HFF-Myc (cell line): ENCODE results near the gene PDXK.

Experiments used
- DNase-seq: peaks from one replicate; pipeline ENCODE4 v3.0.0-alpha.2; 2011; ENCODE audit warnings: low read depth; ENCODE audit errors: extremely low read depth
- H3K4me3 ChIP-seq: replicated peaks from 2 replicates; pipeline ENCODE4 v1.5.1; 2011; ENCODE audit warnings: low read depth, mild to moderate bottlenecking, control low read depth, low read length
- CTCF ChIP-seq: IDR thresholded peaks from 2 replicates; pipeline ENCODE4 v1.5.1; 2012; ENCODE audit warnings: mild to moderate bottlenecking, low read depth, low read length, control low read depth; ENCODE audit errors: missing control alignments

Gene PDXK

GRCh38 chr21:43808367-43808766 lies 89.4 kb downstream of the PDXK start:
- TF ChIP-seq CTCF, result no peak
- DNase-seq, result no peak
- no peak overlapping the region for H3K4me3 ChIP-seq

GRCh38 chr21:43808832-43809251 lies 89.9 kb downstream of the PDXK start:
- no peak for TF ChIP-seq CTCF
- DNase-seq, result no peak
- H3K4me3 ChIP-seq, result no peak overlapping the region

- no peak for TF ChIP-seq CTCF
- DNase-seq, result no peak
- no peak overlapping the region for H3K4me3 ChIP-seq
These were observed 90.4 kb downstream of the PDXK start for GRCh38 chr21:43809346-43809799.

DNA sequence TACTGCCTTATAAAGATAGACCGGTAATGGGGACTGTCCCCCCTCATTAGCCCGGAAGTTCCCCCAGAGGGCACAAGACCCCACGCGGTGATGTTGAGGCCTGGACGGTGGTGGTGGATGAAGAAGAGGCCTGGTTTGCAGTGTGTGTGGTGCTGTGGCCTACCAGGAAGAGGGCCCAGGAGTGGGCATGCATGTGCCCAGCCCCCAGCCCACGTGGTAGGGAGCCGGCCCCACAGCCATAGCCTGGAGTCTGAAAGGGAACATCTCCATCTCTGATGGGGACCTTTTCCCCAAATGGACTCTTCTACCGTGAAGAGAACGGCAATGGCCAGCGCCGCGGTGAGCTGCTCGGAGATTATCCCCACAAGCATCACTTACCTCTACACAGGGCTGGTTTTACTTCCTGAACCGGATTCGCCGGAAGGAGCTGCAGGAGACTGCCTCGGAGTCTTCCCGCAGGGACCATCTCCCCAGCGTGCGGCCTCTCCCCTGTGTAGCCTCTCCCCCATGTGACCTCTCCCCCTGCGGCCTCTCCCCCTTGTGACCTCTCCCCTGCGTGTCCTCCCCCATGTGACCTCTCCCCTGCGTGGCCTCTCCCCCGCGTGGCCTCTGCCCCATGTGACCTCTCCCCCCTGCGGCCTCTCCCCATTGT lies 91.0 kb downstream of the PDXK start:
- no peak for DNase-seq
- no peak overlapping the region for H3K4me3 ChIP-seq
- no peak for TF ChIP-seq CTCF

DNA sequence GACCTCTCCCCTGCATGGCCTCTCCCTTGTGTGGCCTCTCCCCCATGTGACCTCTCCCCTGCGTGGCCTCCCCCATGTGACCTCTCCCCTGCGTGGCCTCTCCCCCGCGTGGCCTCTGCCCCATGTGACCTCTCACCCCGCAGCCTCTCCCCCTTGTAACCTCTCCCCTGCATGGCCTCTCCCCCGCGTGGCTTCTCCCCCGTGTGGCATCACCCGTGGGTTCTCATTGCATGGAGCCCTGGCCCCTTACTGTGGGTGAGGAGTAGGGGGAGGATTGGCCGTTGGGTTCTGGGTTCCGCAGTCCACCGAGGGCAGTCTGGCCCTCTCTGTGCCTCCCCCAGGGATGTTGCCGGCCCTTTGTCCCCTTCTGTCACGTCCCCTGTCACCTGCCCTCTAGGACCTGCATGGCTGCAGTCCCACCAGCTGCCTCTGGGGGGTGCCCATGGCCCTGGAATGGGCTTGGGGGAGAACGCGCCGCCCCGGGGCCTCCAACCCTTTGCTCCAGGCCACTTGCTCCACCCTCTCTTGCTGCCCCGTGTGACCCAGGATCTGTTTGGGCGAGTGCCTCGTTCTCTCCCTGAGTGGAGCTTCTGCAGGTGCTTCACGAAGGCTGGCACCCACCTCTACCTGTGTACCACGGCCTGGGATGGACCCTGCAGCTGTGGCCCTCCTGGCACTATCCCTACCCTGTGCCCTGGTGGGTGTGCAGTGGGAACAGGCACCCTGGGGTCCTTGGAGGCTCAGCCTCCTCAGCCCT lies 91.8 kb downstream of the PDXK start:
- peak; percentile 94 for TF ChIP-seq CTCF
- peak; percentile 21 for DNase-seq

GRCh38 chr21:43811262-43812105 lies 92.6 kb downstream of the PDXK start:
- no peak for DNase-seq
- TF ChIP-seq CTCF, result no peak
- no peak overlapping the region for H3K4me3 ChIP-seq

More for the DNA sequence above, 91.8 kb downstream of the PDXK start:
- no peak overlapping the region for H3K4me3 ChIP-seq
